Measurements from ENCODE around the gene DPP10.

DNA sequence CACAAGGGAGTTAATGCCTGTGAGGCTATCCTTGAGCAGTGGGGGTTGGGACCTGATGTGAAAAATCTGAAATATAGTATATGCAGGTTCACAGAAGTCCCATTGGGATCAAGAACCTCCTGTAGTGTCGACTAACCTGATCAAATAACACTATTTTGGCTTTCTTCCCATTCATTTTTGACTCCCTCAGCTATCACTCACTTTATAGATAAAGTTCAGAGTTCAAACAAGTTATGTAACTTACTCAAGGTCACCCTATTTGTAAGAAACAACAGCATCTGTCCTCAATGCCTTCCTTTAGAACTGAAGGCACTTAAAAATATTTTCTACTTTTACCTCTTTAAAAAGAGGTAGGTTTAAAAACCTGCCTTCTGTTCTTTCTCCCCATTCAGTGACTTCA, 341.6 kb downstream of the DPP10 start:
- TF ChIP-seq CTCF (conservative IDR thresholded peaks at IDR 0.05) (no peak), ZFX (IDR thresholded peaks at IDR 0.05) (no peak)

All from C4-2B (cell line).